ENCODE results near the gene CCNQ.

Gene CCNQ

DNA sequence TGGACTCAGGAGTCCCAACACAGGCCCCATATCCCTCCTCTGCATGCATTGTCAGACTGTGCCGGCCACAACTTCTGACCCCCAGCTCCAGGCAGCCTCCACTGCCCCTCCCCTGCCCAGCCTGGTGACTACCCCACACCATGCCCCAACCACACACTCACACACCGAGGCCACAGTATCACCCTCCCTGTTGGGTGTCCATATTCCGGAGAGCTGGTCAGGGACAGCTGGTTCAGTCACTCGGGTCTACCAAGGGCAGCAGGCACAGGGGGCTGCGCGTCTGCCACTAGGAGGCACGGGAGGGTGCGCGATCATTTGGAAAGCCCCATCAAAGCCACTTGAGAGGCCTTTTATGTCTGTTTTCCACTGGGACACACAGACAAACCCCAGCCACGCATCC, 26.3 kb downstream of the CCNQ start:
- no peak for ATAC-seq

DNA sequence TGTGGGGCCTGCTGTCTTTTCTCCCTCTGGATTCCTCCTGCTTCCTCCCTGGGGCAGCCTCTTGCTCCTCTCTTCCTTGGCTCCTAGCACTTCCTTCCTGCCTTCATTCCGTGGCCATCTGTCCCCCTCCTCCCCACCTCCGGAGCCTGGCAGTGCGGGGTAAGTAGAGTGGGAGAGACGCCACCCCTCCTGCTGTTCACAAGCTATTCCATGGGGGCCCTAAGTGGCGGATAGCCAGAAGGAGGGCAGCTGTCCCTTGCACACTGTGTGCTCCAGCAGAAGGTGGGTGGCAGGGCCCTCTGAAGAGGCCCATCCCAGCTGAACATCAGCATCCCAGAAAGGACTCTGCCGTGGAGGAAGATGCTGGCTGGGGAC, 27.4 kb downstream of the CCNQ start:
- no peak for ATAC-seq

- no peak for ATAC-seq
Measured at GRCh38 chrX:153569475-153569874, 29.5 kb downstream of the CCNQ start.

DNA sequence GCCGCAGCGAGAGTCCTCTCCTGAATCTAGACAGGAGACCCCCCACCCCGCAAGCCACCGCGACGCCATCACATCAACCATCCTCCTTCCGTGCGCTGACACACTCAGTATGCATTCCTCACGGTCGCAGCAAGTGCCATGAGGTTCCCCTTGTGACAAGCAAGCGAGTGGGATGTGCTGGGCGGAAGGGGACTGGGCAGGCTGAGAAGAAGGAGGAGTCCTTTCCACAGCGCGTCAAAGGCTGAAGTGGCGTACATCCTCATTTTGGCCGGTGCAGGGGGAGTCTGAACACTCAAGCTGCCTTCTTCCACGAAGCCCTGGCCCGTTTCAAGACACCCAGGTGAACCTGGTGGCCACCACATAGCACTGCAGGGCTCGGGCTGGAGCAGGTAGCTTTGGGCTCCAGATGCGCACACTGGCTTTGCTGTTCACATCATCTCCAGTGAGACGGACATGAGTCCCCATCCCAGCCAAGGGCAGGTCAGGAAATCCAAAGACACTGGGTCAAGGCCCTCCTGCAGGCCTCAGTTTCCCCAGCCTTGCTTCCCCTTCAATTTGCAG, 30.4 kb downstream of the CCNQ start:
- ATAC-seq, result no peak

GRCh38 chrX:153565996-153566580, 32.9 kb downstream of the CCNQ start:
- no peak for ATAC-seq

GRCh38 chrX:153564047-153564606, 34.8 kb downstream of the CCNQ start:
- no peak for ATAC-seq

- ATAC-seq, result no peak
Measured at GRCh38 chrX:153562546-153562945, 36.4 kb downstream of the CCNQ start.

- ATAC-seq, result no peak
Measured at GRCh38 chrX:153561337-153561736, 37.6 kb downstream of the CCNQ start.

DNA sequence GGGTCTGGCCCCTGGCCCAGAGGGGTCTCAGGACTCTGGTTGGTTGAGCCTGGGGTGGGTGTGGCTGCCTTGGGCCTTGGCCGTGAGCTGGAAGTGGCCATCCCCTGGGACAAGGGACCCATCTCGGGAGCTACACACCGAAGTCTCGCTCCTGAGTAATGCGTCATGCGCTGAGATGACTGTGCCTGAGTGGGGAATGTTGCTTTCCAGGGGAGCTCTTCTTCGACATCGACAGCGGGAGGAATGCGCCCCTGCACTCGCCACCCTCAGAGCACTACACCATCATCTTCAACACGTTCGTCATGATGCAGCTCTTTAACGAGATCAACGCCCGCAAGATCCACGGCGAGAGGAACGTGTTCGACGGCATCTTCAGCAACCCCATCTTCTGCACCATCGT, 38.5 kb downstream of the CCNQ start:
- no peak for ATAC-seq

GRCh38 chrX:153560000-153560399, 38.9 kb downstream of the CCNQ start:
- ATAC-seq, result no peak

- ATAC-seq, result no peak
Measured at GRCh38 chrX:153557618-153558355, 41.2 kb downstream of the CCNQ start.

DNA sequence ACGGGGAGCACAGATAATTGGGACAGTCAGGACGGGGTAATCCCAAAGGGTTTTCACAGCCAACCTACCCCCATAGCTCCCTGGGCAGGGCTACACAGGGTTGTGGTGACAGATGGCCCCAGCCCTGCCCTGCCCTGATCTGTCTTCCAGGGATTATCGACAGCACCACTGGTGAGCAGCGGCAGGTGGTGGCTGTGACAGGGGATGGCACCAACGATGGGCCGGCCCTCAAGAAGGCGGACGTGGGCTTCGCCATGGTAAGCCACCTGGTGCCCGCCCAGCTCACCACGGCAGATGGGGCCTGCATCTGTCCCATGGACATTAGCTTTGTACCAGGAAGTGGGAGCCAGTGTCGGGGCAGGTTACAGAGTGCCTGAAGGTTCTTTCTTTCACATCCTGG, 42.2 kb downstream of the CCNQ start:
- no peak for ATAC-seq

DNA sequence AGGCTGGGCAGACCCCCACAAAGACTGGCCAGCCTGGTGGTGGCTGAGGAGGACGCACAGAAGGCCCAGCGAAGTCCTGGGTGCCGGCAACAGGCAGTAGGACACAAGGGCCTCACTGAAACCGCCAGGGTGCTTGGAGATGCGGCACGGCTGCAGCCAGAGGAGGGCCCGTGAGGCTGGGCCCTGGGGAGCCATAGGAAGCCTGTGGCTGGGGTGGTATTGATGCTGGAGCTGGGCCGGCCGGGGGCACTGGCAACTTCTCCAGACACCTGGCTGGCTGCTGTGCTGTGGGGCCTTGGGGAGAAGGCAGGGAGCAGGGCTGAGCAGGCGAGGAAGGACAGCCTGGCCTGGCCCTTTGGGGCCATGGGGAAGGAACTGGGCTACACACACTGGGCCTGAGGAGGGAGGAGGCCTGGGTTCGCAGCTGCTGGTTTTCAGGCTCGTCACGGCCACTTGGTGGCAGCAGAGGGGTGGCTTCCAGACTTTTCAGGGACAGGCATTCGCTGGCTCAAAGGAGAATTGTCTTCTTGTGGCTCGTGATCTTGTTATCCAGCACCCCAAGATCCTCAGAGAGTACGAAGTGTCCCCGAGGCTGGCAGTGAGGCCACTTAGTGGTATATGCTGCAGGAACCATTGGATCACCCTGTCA, 44.3 kb downstream of the CCNQ start:
- ATAC-seq, result peak in 1 of 2 donors; percentile 43

- ATAC-seq, result no peak
Measured at GRCh38 chrX:153551135-153551534, 47.8 kb downstream of the CCNQ start.

DNA sequence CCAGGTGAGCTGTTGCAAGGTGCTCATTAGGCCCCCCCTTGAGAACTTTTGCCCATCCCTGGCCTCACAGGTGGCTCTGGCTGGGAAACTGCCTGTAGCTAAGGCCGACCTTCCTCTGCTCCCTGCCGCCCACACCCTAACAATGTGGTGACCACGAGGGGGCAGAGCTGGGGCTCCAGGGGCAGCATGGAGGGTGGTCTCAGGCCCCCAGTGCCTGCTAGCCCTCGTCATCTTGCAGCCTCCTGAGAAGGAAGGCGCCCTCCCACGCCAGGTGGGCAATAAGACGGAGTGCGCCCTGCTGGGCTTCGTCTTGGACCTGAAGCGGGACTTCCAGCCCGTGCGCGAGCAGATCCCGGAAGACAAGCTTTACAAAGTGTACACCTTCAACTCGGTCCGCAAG, 49.1 kb downstream of the CCNQ start:
- ATAC-seq, result no peak

- ATAC-seq, result no peak
Measured at GRCh38 chrX:153549231-153549630, 49.7 kb downstream of the CCNQ start.

- ATAC-seq, result no peak
Measured at GRCh38 chrX:153547195-153547594, 51.7 kb downstream of the CCNQ start.

GRCh38 chrX:153546386-153546785, 52.6 kb downstream of the CCNQ start:
- ATAC-seq, result no peak

DNA sequence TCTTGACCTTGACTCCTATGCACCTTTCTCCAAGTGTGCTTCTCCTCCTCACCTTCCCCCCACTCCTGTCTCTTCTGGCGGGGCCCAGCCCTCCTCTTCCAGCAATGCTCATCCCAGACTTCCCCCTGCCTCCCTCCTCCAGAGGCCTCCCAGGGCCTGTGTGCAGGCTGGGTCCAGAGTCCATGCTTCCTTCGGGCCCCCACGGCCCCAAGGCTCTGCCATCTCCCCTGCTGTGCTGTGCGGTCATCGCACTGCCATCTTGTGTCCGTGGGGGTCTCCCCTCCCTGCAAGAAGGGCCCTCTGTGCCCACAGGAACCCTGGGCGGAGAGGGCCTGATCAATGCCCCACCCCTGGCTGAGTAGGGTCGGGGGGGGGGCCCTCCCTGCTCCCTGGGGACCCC, 54.2 kb downstream of the CCNQ start:
- no peak for ATAC-seq

DNA sequence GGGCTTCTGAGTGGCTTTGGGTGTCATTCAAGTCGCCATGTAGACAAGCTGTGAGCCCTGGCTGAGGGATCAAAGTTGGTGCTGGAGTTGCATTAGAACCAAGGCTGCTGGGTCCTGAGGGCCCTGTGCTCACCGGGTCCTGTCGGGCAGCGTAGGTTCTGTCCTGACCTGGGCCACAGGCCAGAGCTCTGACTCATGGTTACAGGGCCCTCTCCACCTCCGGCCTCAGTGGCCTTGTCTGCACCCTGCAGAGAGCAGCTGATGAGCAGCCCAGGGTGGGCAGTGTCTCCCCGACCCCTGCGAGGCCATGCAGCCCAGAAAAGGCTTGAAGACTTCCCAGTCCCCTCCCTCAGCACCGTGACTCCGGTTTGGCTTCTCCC, 59.0 kb downstream of the CCNQ start:
- ATAC-seq, result no peak

DNA sequence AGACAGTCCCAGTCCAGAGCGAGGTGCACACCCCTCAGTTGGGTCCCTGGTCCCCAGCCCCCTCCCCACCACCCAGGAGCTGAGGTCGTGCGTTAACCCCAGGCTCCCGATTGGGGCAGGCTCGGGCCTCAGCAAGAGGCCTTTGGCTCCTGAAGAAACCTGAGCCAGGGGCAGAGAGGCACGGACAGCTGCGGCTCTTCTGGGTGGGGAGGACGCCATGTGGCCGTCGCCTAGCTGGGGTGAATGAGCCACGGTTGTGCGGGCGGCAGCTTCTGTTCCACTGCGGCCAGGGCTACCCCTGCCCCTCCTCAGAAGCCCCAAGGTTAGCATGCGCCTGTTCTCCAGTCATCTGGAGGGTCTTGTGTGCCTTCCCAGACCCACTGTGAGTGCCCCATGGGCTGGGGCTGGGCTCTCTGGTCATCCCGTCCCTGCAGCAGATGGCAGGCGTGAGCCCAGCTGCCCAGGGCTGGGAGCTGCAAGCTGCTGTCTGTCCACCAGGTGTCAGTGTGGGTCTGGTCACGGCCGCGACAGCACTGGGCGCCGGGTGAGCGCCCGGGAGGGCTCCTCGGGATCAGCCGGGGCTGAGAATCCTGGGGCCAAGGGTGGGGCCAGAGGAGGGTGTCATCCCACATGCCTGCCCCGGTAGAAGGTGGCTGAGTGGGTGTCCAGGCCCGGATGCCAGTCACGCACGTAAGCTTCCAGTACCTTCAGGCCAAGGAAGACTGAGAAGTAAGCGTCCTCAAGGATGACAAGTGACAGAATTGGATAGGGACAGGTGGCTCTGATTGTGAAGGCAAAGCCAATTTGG, 59.6 kb downstream of the CCNQ start:
- ATAC-seq, result peak; percentile 81 to 83

- ATAC-seq, result no peak
Measured at GRCh38 chrX:153538424-153538823, 60.5 kb downstream of the CCNQ start.

Data from activated CD4-positive, CD25-positive, alpha-beta regulatory T cell treated with anti-CD3 and anti-CD28 coated beads, Interleukin-2, amount 50 U/mL, for 24 hours (primary cell).